ENCODE results near the gene KCP. TPM values are rescaled to one million over a fixed set of nuclear protein-coding genes. Genes with fewer than 3 reads are reported as not detected.

The KCP gene
- polyA plus RNA-seq, 1 of the 3 experiments (the other 2 are of a cell fraction): not detected

DNA sequence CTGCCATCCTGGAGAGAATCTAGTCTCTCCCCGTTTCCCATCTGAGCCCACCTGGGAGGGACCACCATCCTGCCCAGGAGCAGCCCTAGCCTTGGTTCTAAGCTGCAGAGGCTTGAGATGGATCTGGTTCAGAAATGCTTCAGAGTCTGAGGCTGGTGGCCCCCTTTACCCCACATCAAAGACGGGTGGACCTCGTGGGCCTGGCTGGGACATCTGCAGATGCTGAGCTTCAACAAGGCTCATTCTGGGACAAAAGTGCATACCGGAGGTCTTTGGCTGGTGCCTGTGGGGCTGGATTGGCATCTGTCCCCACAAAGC, 22.3 kb upstream of the KCP start:
- TF ChIP-seq EP300 (IDR thresholded peaks at IDR 0.05; ENCODE audit: borderline replicate concordance in 1 of 2, low read depth in 1 of 2, low read length in 1 of 2) (no peak), RXRA (IDR thresholded peaks at IDR 0.05; ENCODE audit: borderline replicate concordance, low read depth) (no peak), FOXM1 (IDR thresholded peaks at IDR 0.05; ENCODE audit: low read depth) (no peak), RFX5 (IDR thresholded peaks at IDR 0.05; ENCODE audit: low read length) (no peak)
- TF ChIP-seq, protein P1, sequence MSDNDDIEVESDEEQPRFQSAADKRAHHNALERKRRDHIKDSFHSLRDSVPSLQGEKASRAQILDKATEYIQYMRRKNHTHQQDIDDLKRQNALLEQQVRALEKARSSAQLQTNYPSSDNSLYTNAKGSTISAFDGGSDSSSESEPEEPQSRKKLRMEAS (IDR thresholded peaks at IDR 0.05; ENCODE audit: low read depth): no peak
- Histone ChIP-seq H3K4me1 (ENCODE audit: control insufficient read depth in 1 of 2, insufficient read depth in 2 of 2, low read depth in 1 of 2, low read length in 1 of 2) (peaks cover 0 to 4% of the 10 kb centered on the region in 2 experiments; a peak in 1 of 4 replicates), H3F3A (replicated peaks; ENCODE audit: insufficient read depth) (peaks cover 3% of the 10 kb centered on the region), H3K27me3 (ENCODE audit: insufficient read depth) (peaks cover 33% of the 10 kb centered on the region), H3K36me3 (replicated peaks in 1 of 2; ENCODE audit: control insufficient read depth in 1 of 2, insufficient read depth in 2 of 2, low read length in 1 of 2) (no peaks in the 10 kb centered on the region), H3K27ac (ENCODE audit: low read depth in 2 of 2, low read length in 1 of 2) (no peak overlapping the region), H4K20me1 (ENCODE audit: insufficient read depth) (no peaks in the 10 kb centered on the region), H3K9ac (no peak overlapping the region), H3K9me3 (no peaks in the 10 kb centered on the region), H2AFZ (ENCODE audit: low read depth) (no peak overlapping the region), H3K4me3 (ENCODE audit: low read depth in 2 of 2, low read length in 1 of 2) (no peak overlapping the region), H3K79me2 (ENCODE audit: insufficient read depth) (no peaks in the 10 kb centered on the region), H3K4me2 (no peak overlapping the region), H3K9me2 (no peaks in the 10 kb centered on the region)
- WGBS (ENCODE audit: low lambda C conversion rate): 58% methylated on average over 4 of the region's 4 CpGs
- CTCF ChIA-PET: interaction anchor here (0.7 to 2.3 kb wide), 7 partner anchors 12 to 366 kb away, joined by 3 to 8 read pairs (median 3); no protein-coding TSS in a partner anchor
- POLR2A ChIA-PET: no interaction called here
- no peak for DNase-seq

DNA sequence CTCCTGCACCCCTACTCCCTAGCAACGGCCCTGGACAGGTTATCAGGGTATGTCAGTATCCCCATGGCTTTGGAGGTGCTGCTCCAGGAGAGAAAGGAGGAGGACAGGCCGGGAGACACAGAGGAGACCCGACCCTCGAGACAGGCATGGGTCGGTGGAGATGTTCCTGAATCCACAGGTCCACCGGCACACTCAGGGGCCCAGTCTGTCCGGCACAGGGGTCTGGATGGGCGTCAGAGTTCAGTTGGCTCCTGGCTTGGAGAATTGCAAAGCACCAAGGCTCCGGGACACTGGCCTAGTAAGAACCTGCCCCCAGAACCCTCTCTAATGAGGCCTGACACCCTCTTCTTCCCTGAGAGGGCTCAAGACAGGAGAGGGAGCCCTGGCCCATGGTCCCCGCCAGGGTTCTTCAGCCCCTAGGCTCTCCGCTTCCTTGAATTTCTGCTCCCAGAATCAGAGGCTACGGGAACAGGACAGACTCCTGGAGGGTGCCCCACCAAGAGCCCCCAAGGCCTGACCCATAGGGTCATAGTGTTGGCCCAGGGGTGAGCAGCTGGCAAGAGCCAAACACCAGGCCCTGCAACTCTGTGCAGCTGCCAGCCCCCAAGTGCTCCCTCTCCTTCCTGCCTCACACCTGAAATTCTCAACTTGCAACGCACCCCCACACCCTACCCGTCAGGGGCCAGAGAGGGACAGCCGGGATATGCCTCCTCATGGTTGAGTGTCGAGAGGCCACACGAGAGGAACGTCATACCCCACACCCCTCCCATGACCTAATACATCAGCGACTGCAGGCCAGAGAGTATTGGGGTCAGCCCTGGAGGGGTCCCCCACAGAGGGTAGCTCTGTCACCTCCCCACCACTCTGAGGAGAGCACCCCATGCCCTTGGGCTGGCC, 21.7 kb upstream of the KCP start:
- H3K27me3 ChIP-seq (ENCODE audit: insufficient read depth): peaks cover 28% of the 10 kb centered on the region

More for the DNA sequence above, 21.7 kb upstream of the KCP start:
- no peaks in the 10 kb centered on the region; a peak in 1 of 4 replicates for H3K4me1 ChIP-seq (ENCODE audit: control insufficient read depth in 1 of 2, insufficient read depth in 2 of 2, low read depth in 1 of 2, low read length in 1 of 2)
- no peaks in the 10 kb centered on the region for H3K9me2 ChIP-seq
- no peaks in the 10 kb centered on the region for H3K9me3 ChIP-seq
- ChIA-PET CTCF (interaction anchor here (0.7 to 2.3 kb wide), 9 partner anchors 10 to 366 kb away, joined by 3 to 8 read pairs (median 3); no protein-coding TSS in a partner anchor), POLR2A (interaction anchor here (0.5 kb wide), 1 partner anchor 499 kb away, joined by 3 read pairs; no protein-coding TSS in a partner anchor)
- H4K20me1 ChIP-seq (ENCODE audit: insufficient read depth): no peaks in the 10 kb centered on the region
- no peaks in the 10 kb centered on the region for H3K36me3 ChIP-seq (replicated peaks in 1 of 2; ENCODE audit: control insufficient read depth in 1 of 2, insufficient read depth in 2 of 2, low read length in 1 of 2)
- no peak overlapping the region for H3K27ac ChIP-seq (ENCODE audit: low read depth in 2 of 2, low read length in 1 of 2)
- H3K4me2 ChIP-seq: no peak overlapping the region
- no peak overlapping the region for H3K4me3 ChIP-seq (ENCODE audit: low read depth in 2 of 2, low read length in 1 of 2)
- WGBS (ENCODE audit: low lambda C conversion rate): 76% methylated on average over 16 of the region's 19 CpGs
- no peak overlapping the region for H2AFZ ChIP-seq (ENCODE audit: low read depth)
- no peak for DNase-seq
- no peak for TF ChIP-seq SIN3A (IDR thresholded peaks at IDR 0.05; ENCODE audit: borderline replicate concordance, low read depth, low read length)
- TF ChIP-seq JUND (IDR thresholded peaks at IDR 0.05): no peak
- TF ChIP-seq SMC3 (IDR thresholded peaks at IDR 0.05; ENCODE audit: low read depth, low read length): no peak
- TF ChIP-seq, protein P2, sequence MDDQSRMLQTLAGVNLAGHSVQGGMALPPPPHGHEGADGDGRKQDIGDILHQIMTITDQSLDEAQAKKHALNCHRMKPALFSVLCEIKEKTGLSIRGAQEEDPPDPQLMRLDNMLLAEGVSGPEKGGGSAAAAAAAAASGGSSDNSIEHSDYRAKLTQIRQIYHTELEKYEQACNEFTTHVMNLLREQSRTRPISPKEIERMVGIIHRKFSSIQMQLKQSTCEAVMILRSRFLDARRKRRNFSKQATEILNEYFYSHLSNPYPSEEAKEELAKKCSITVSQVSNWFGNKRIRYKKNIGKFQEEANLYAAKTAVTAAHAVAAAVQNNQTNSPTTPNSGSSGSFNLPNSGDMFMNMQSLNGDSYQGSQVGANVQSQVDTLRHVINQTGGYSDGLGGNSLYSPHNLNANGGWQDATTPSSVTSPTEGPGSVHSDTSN (IDR thresholded peaks at IDR 0.05): no peak
- TF ChIP-seq TEAD4 (IDR thresholded peaks at IDR 0.05; ENCODE audit: borderline replicate concordance, insufficient read depth): no peak
- TF ChIP-seq EP300 (IDR thresholded peaks at IDR 0.05; ENCODE audit: borderline replicate concordance in 1 of 2, low read depth in 1 of 2, low read length in 1 of 2): no peak
- no peak for TF ChIP-seq MEF2A (IDR thresholded peaks at IDR 0.05; ENCODE audit: borderline replicate concordance, low read depth)
- TF ChIP-seq, protein P1 (IDR thresholded peaks at IDR 0.05; ENCODE audit: low read depth): no peak
- no peak for TF ChIP-seq TCF12 (IDR thresholded peaks at IDR 0.05)
- H3K79me2 ChIP-seq (ENCODE audit: insufficient read depth): no peaks in the 10 kb centered on the region
- H3F3A ChIP-seq (replicated peaks; ENCODE audit: insufficient read depth): peaks cover 3% of the 10 kb centered on the region
- H3K9ac ChIP-seq: no peak overlapping the region

Measured in SK-N-SH (cell line).